COR-L47 (cell line): ENCODE results near the gene MT1X.

Source experiments
- DNase-seq: peaks from one replicate; lab custom pipeline; 2025; lab: John Stamatoyannopoulos, UW

MT1X gene

DNA sequence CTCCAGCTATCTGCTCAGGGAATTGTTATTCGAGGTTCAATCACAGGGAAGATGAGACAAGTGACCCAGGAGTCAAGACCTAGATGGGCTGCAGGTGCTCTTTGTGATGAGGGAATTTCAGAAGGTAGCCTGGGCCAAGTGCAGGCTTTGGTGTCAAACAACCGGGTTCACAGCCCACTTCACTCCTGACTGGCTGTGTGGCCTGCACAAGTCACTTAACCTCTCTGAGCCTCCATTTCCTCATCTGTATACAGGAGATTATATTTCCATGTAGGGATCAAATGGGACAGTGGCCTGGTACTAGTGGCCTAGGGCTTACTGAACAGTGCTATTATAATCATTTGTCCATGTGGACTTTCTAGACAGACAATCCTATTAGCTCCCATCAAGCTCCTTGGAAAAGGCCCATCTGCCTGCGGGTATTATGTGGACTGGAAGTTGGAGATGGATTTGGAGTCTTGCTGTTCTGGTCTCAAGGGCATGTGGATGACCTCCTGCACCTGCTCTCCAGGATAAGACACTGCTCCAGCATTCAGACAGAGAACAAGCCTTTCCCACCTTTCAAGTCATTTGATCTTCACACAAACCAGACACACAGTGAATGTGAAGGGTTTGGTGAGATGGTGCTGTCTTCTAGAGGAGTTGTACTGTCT is 3.1 kb upstream of the MT1X start:
- no peak for DNase-seq

DNA sequence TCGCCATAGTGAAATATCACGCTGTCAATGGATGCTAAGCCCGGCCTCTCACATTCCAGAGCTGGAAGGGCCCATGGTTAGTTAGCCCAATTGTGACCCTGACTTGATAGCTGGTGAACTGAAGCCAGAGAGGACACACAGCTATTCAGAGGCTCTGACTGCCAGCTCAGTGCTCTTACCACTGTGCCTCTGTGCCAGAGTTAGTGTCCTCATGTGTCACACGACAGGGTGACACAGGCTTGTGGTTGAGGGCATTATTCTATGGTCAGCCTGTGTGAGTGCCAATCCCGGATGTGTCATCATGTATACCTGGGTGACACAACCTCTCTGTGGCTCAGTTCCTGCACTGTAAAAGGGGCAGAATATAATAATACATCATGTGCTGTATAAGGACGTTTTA is 2.5 kb upstream of the MT1X start:
- no peak for DNase-seq

DNA sequence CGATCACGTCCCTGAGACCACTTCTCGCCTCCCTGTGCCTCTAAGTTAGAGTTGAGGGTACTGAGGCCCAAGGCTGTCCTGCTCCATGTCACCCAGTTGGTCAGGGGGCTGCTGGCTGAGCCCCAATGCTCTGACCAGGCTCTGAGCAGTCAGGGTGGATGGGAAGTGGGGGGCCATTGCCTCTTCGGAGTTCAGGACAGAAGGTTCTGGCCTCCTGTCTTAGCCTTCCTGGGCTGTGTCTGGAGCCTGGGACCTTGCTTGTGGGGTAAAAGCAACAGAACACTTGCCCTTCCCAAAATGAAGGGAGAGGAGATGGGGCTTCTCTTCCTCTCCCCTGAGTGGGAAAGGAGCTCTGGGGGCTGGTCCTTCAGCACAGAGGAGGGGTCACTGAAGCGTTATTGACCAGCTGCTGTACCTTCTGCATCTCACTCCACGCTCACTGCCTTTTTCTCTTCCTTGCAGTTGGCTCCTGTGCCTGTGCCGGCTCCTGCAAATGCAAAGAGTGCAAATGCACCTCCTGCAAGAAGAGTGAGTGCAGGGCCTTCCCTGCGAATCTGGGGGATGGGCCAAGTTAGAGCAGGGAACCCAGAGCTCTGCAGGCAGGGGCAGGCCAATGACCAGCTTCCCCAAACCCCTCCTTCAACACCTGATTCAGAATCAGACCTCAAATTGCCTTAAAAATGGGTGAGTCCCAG is 580 bp downstream of the MT1X start:
- no peak for DNase-seq

DNA sequence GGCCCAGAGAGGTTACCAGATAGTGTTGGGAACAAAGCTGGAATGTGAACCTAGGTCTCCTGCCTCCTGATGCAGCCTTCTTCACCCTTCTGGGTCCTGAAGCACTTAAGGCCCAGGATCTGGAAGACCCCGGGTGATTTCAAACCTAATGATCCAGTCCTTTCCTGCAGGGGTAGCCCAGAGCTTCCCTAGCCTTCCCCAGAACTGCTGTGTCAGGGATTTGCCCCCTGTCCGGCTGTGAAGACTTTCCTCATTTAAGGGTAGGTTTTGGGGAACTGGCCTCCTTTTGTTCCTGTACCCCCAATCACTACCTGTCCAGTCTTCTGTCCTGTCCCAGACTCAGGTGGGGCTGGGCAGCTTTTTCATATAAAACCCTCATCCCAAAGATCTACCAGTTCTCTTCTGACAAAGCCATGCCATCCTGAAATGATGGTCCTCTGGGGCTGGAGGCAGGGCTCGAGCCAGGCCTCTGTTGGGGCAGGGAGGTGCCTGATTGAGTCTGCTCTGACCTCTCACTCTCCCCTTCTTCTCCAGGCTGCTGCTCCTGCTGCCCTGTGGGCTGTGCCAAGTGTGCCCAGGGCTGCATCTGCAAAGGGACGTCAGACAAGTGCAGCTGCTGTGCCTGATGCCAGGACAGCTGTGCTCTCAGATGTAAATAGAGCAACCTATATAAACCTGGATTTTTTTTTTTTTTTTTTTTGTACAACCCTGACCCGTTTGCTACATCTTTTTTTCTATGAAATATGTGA is 1.3 kb downstream of the MT1X start:
- DNase-seq: no peak

DNA sequence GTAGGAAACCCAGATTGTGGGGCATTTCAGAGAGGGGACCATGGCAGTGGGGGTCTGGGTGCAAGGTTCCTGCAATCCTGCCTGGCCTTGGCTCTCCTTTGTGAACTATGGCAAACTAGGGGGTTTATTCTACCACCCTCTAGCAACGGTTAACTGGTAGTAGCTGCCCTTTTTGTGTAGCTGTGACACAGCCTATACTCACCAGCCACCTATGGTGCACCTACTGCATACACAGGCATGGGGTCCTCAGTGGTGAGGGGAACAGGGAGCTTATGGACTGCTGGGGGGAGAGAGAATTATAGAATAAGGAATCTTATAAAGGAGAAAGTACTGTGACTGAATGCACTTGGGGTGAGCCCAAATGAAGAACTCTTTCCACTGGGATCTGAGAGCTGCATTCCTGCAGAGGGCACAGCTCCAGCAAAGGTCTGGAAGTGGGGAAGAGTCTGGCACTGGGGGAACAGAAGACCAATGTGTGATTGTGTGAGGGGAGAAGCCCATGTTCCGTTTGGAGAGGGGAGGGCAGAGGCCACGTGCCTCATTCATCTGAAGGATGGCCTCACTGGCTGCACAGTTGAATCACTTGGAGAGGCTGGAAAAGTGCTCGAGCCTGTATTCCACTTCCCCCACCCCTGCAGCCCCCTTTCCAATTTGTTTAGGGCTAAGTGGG is 2.1 kb downstream of the MT1X start:
- no peak for DNase-seq

DNA sequence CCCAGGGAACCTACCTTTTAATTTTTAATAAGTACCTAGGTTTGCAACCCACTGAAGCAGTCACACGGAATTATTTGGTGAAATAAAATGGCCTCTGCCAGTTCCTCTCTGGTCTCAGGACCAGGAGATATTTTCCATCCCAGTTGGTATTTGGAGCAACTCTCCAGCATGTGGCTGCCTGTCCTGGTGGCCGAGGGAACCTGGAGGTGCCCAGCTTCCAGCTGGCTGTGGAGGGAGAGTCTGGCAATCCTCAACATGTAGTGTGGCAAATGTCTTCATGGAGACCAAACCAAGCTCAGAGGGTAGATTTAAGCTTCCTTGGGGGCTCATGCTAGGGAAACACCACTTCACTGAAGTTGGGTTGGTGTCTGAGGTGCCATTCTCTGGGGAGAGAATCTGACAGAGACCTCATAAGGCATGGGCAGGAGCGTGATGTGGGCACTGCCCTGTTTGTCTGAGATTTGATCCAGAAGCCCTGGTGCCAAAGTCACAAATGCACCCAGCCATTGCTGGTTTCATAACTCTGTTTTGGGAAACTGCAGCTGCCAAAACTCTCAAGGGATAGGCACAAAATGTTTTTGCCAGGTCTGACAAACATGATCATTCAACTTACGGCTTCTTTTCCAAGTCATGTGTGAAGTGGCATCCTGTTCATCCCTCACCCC is 2.8 kb downstream of the MT1X start:
- DNase-seq: no peak

DNA sequence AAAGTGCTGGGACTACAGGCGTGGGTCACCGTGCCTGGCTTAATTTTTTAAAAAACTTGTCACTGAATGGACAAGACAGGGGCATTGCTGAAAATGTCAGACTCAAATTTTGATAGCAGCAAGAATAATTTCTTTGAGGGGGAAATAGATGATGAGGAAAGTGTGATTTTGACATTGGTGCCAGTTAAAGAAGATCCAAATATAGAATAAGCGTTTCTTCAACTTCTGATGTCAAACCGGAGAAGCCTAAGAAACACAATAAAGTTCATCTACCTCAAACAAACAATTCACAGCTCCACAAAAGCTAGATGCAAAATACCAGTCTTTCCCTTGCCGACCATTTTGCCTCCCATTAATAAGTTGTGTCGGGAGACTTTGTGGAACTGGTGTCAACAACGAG is 4.5 kb downstream of the MT1X start:
- DNase-seq: no peak

DNA sequence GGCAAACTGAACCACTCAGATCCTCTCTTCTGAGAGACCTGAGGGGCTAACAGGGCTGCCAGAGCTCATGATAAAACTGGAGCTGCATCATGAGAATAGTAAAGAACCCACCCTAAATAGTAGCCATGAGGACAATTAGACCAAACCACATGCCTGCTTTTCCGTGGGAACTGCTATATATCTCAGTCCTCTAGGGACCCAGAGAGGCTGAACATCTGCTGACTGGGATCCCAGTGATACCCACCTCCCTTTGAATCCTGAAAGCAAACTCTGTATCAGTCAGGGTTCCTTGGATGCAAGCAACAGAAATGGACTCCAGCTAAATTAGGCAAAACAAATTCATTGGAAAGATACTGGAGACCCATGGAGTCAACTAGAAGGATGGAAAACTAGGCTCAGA is 6.5 kb downstream of the MT1X start:
- DNase-seq: no peak

DNA sequence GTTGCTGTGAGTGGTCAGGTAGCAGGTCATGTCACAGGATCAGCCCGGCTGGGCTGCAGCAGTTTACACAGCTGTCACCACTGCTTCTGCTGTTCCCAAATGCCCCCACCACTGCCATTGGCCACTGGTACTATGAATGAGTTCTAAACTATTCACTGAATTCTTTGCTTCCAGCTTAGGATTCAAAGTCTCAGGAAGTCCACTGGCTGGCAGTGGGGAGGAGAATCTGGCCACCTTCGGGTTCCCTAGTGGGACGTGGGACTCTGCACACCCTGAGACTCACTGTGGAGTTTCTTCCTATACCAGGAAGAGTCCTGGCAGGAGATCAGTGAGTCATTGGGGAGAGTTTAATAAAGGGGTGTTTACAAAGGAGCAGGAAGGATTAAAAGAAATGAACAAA is 6.9 kb downstream of the MT1X start:
- no peak for DNase-seq

DNA sequence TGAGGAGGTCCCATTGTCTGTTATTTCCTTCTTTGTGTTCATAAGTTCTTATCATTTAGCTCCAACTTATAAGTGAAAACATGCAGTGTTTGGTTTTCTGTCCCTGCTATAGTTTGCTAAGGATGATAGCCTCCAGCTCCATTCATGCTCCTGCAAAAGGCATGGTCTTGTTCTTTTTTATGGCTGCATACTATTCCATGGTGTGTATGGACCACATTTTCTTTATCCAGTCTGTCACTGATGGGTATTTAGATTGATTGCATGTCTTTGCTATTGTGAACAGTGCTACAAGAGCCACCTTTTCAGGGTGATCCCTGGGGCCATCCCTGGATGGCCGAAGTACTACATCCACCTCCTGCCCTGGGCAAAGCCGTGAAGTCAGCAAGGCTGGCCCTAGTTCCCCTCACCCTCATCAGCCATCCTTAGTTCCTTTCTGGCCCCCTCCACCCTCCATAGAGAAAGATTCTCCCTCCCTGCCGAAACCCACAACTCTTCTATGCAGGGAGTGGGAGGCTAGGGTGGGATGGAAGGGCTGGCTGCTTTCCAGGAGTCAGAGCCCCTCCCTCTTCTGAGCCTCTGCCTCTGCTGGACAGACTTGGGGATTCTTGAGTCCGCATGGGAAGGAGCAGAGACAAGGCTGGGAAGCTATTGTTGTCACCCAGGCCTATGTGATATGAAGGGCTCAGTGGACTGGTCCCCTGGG is 8.3 kb downstream of the MT1X start:
- DNase-seq: no peak

DNA sequence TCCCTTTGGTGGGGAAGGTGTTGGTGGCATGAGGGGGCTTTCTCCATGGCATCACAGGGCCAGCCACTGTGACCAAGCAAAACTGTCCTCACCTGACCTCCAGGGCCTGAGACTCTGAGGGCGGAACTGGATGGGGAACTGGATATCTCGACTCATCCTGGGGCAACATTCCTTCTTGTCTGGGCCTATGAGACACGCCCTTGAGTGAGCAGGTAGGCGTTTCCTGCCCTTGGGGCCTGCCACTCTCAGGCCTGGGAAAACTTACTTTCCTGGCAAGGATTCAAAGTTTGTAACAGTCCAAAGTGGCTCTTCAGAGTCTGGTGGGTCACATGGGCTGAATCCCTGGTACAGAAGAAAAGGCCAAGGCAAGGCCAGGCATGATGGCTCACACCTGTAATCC is 9.6 kb downstream of the MT1X start:
- DNase-seq: no peak

DNA sequence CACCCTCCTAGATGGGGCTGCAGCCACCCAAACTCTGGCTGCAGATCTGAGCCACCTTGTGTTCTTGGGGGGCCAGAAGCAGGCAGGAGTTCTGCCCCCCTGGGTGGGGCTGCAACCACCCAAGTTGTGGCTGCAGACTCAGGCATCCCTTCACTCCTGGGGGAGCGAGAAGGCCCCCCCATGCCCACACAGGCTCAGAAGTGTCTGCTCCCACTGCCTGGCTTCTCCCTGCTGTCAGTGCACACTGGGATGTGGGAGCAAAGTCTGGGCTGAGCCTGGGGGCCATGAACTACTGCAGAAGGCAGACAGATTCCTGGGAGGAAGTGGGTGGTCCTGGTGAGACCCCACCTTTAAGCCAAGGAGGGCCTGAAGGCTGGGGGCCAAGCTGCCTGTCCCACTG is 13.0 kb downstream of the MT1X start:
- DNase-seq: no peak

DNA sequence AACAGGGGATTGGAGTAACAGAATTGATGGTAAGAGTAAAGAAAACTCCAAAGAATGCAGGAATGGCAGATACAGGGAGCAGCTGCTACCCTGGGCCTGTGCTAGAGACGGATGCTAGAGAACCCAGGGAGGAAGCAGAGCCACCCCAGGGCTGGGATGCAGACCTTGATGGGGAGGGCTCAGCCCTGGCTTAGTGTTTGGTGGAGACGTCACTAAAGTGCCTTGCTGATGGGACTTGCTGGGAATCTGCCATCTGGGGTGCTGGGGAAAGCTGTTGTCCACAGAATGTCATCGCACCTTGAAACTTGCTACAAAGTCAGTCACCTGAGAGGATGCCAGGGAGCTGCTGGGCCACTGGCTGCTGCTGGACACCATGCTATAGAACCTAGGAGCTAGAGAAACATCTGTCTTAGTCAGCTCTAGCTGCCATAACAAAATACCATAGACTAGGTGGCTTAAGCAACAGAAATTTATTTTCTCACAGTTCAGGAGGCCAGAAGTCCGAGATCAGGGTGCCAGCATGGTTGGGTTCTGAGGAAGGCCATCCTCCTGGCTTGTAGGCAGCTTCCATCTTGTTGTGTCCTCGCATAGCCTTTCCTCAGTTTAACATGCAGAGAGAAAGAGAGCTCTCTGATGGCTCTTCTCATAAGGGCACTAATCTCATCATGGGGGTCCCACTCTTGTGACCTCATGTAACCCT is 15.3 kb downstream of the MT1X start:
- DNase-seq: no peak

DNA sequence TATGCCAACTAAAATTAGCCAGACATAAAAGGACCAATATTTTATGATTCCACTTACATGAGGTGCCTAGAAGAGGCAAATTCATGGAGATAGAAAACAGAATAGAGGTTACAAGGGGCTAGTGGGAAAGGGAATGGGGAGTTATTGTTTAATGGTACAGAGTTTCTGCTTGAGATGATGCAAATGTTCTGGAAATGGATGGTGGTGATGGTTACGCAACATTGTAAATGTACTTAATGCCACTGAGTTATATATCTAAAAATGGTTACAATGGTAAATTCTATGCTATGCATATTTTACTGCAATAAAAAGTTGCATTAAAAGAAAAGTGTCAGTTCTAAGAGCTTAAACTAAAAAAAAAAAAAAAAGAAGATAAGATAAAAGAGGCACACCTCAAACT is 17.9 kb downstream of the MT1X start:
- DNase-seq: no peak

DNA sequence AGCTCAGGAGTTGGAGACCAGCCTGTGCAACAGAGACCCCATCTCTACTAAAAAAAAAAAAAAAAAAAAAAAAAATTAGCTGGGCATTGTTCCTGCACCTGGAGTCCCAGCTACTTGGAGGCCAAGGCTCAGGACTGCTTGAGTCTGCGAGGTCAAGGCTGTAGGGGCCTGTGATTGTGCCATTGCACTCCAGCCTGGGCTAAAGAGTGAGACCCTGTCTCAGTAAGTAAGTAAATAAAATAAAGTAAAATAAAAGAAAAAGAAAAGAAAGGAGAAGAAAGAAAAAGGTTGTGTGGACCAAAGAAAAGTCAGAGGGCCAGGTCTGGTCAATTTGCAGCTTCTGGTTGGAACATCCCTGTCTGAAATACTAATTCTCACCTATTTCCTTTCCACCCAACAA is 18.4 kb downstream of the MT1X start:
- no peak for DNase-seq

DNA sequence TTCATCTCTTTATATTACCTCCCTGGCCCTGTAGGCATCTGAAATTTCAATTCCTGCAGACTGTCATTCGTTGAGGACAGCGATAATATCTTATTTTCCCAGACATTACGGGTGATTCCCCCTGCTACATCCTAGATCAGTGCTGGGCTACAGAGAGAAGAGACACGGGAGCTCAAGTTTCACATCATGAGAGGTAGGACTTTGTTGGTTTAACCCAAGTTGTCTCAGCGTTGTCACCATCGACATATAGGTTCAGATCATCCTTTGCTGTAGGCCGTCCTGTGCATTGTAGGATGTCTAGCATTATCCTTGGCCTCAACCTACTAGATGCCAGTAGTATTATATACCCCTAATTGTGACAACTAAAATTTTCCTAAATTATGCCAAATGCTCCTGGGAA is 19.3 kb downstream of the MT1X start:
- no peak for DNase-seq

DNA sequence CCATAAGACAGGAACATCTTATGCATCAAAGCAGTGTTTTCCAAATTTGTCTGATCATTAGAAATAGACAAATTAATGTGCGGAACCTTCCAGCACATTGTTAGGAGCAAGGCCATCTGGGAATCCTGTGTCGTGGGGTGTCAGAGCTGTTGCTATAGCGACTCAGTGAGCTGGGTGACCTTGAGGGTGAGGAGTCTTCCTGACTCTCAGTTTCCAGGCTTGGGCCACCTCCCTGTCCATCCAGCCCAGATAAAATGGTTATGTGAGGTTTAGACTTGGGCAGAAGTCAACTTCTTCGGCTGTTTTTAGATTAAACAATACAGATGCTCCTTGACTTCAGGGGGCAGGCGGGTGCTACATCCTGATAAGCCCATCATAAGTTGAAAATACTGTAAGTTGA is 20.6 kb downstream of the MT1X start:
- DNase-seq: no peak

DNA sequence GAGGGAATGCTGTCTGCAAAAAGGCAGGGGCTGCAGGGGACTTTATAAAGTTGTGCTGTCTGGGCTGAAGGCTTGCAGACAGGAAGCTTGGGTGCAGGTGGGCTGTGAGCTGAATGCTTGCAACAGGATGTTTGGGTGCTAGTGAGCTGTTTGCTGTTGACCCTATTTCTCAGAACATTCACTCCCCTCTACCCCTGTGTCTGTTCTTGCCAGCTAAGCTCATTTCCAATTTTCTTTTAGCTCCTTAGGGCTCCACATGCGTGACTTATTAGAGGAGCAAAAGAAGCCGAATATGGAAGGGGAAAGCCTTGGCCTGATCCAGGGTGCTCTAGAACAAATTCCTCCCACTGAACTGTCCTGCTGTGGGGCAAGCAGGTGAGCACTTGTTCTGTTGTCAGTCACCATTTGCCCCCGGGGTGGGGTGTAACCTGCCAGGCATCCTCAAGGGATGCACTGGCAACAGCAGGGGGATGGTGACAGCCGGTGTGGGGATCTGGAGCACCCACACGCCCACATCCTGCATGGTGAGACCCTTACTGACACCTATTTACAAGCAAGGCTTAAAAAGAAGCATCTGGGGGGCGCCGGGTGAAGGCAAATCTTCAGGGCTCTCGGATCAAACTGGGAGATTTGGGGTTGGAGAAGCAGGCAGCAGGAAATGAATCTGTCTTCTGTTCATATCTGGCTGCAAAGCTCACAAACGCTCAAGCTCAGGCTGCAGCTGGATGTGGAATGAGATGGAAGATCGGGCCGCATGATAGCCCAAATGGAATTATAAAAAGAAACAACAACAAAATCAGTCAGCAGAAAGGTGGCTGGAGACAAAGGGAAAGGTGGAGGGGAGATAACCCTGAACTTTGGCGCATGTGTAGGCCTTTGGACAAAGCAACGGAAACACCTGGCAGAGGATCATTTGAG is 26.5 kb downstream of the MT1X start:
- DNase-seq: no peak

DNA sequence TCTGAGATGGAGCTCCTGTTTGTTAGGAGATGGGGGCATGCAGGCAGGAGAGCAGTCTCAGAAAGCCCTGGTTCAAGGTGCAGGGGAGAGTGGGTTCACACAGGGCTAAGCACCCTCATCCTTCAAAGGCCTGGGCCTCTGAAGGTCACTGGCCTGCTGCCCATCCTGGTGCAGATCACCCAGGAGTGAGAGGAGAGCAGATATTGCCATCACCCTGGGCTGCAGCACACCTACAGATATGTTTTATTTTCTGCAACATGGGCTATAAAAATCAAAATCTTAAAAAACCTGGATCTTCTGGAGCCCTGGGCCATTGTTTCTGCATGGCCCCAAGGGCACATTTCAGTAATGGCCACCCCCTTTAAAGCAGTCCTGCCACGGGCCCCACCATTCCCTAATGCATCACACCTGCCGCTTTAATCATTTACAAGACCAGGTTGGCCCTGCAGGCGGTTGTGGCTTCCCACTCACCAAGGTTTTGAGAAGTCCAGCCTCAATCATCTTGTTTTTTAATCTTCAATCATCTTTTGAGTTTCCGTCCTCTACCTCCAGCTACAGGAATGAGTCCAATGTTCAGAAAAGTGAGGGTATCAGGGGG is 27.3 kb downstream of the MT1X start:
- DNase-seq: no peak
